HepG2 (cell line): ENCODE results near the gene KDM6B. TPM values are rescaled to one million over a fixed set of nuclear protein-coding genes. Genes with fewer than 3 reads are reported as not detected.
A peak's percentile ranks its signal among the peaks of the same experiment; 100 is the strongest.

Experiments used
- AGO2 ChIP-seq: fragments of 200-400 bp; formaldehyde crosslinking; optimal IDR thresholded peaks from 2 replicates; pipeline ENCODE3; 2017; ENCODE audit warnings: mild to moderate bottlenecking, low read depth, low read length, moderate library complexity
- BCL3 ChIP-seq: sonication (generic); formaldehyde crosslinking; IDR thresholded peaks from 2 replicates; pipeline ENCODE4 v1.5.1; 2020; ENCODE audit warnings: mild to moderate bottlenecking, missing genetic modification reagents, moderate library complexity
- FOXJ3 ChIP-seq: sonication (generic); formaldehyde crosslinking; IDR thresholded peaks from 2 replicates; pipeline ENCODE4 v1.4.0; 2020; ENCODE audit warnings: missing genetic modification reagents, mild to moderate bottlenecking, borderline replicate concordance
- ISX ChIP-seq: sonication (generic); formaldehyde crosslinking; conservative IDR thresholded peaks from 2 replicates; pipeline ENCODE4 v1.5.0; 2020; ENCODE audit warnings: missing genetic modification reagents
- JUND ChIP-seq: sonication (generic); formaldehyde crosslinking; IDR thresholded peaks from 2 replicates; pipeline ENCODE4 v1.8.0; 2022; ENCODE audit warnings: mild to moderate bottlenecking, missing genetic modification reagents
- KDM3A ChIP-seq: IDR thresholded peaks from 2 replicates; pipeline ENCODE4 v1.6.1; 2018; ENCODE audit warnings: low read depth, missing compliant biosample characterization
- MIER3 ChIP-seq: IDR thresholded peaks from 2 replicates; pipeline ENCODE4 v1.6.1; 2016; ENCODE audit warnings: missing compliant biosample characterization, borderline replicate concordance
- NCOA2 ChIP-seq: sonication (generic); formaldehyde crosslinking; IDR thresholded peaks from 2 replicates; pipeline ENCODE4 v1.8.0; 2022; ENCODE audit warnings: inconsistent platforms
- SALL1 ChIP-seq: sonication (generic); formaldehyde crosslinking; IDR thresholded peaks from 2 replicates; pipeline ENCODE4 v1.8.0; 2022; ENCODE audit warnings: mild to moderate bottlenecking, missing genetic modification reagents
- SIX1 ChIP-seq: sonication (generic); formaldehyde crosslinking; IDR thresholded peaks from 2 replicates; pipeline ENCODE4 v1.4.0; 2020; ENCODE audit warnings: missing genetic modification reagents, borderline replicate concordance
- STAG1 ChIP-seq: sonication (generic); formaldehyde crosslinking; IDR thresholded peaks from 2 replicates; pipeline ENCODE4 v1.4.0; 2020; ENCODE audit warnings: missing genetic modification reagents
- TOE1 ChIP-seq: sonication (generic); formaldehyde crosslinking; IDR thresholded peaks from 2 replicates; pipeline ENCODE4 v1.4.0; 2020; ENCODE audit warnings: mild to moderate bottlenecking, missing genetic modification reagents
- ZBED4 ChIP-seq: sonication (generic); formaldehyde crosslinking; IDR thresholded peaks from 2 replicates; pipeline ENCODE4 v1.4.0; 2020; ENCODE audit warnings: missing genetic modification reagents, borderline replicate concordance
- ZBTB20 ChIP-seq: sonication (generic); formaldehyde crosslinking; IDR thresholded peaks from 2 replicates; pipeline ENCODE4 v1.8.1; 2023; ENCODE audit warnings: missing genetic modification reagents, low read depth, mild to moderate bottlenecking, borderline replicate concordance
- ZNF460 ChIP-seq: sonication (generic); formaldehyde crosslinking; IDR thresholded peaks from 2 replicates; pipeline ENCODE4 v1.5.1; 2020; ENCODE audit warnings: missing genetic modification reagents, mild to moderate bottlenecking, borderline replicate concordance
- ZNF75D ChIP-seq: sonication (generic); formaldehyde crosslinking; IDR thresholded peaks from 2 replicates; pipeline ENCODE4 v1.8.1; 2023; ENCODE audit warnings: missing genetic modification reagents, mild to moderate bottlenecking, borderline replicate concordance
- ZNF782 ChIP-seq: sonication (generic); formaldehyde crosslinking; IDR thresholded peaks from 2 replicates; pipeline ENCODE4 v1.4.0; 2020; ENCODE audit warnings: missing genetic modification reagents, mild to moderate bottlenecking, borderline replicate concordance
- ZNF792 ChIP-seq: IDR thresholded peaks from 2 replicates; pipeline ENCODE4 v1.6.1; 2016
- ZNF850 ChIP-seq: sonication (generic); formaldehyde crosslinking; conservative IDR thresholded peaks from 2 replicates; pipeline ENCODE4 v1.9.0; 2021; ENCODE audit warnings: mild to moderate bottlenecking, missing genetic modification reagents
- polyA plus RNA-seq, 8 experiments: library from polyadenylated mRNA; depleted of rRNA in 3 of 8; stranded (reverse) in 7 of 8; unstranded in 1 of 8; fragments of >200 nt; fragmentation: Illumina TruSeq in 4 of 8; extraction: Trizol in 4 of 8; gene quantifications; 2 replicates each; pipeline versions ENCODE4 v1.2.1 to v1.2.3, GENCODE V29; 2011 to 2016; ENCODE audit warnings: low read depth in 4 of 8, missing spikeins in 1 of 8, mixed read lengths in 1 of 8; ENCODE audit not compliant: insufficient read depth in 1 of 8
- total RNA-seq, 5 experiments: library from RNA; depleted of rRNA; stranded (reverse); fragments of >200 nt; fragmentation: Illumina TruSeq; extraction: Trizol; gene quantifications; 2 replicates each; pipeline ENCODE4 v1.2.3, GENCODE V29; 2016; ENCODE audit warnings: low read depth in 1 of 5
- TF ChIP-seq, protein P1 (sequence below): sonication (generic); formaldehyde crosslinking; IDR thresholded peaks from 2 replicates; pipeline ENCODE4 v1.8.0; 2022; ENCODE audit warnings: missing genetic modification reagents, mild to moderate bottlenecking, moderate library complexity, borderline replicate concordance
- TF ChIP-seq, protein P2 (sequence below): sonication (generic); formaldehyde crosslinking; IDR thresholded peaks from 2 replicates; pipeline ENCODE4 v1.8.0; 2022; ENCODE audit warnings: mild to moderate bottlenecking, missing genetic modification reagents, borderline replicate concordance

Gene KDM6B
- total and polyA plus RNA-seq, 2 of the 13 experiments (the other 11 are each of a cell fraction or from before 2014, with no cell fraction given): 1.3 to 2.1 TPM

DNA sequence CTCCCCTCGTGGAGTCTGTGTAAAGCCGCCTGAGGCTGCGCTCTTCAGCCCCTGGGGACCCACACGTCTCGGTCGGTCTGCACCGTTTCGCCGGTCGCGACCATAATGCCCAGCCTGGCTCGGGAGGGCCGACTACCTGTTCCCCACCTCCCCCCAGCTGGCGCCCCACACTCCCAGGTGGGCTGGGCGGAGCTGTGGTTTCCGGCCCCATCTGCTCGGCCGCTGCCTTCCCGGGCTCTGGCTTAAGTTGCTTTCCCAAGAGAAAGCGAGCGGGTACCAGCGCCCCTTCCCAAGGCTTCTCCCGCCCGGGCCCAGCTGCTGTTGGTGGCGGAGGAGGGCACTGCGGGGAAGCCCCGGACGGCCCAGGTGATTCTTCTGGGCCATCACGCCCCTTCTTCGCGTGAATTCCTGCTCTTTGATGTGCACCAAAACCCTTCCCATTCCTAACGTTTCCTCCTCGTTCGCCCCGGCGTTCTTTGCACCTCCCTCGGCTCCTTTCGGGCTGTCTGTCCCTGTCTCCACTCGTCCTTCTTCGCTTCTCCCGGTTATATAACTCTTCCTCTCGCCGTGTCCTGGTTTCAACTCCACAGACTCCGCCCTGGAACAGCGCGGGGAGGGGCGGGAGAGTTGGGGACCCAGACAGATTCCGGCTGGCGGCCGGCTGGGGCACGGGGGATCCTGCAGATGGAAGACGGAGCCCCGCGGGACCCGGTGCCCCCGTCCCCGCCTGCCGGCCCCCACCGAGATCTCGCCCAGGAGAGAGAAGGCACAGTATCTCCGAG, 2.0 kb downstream of the KDM6B start (continued):
- TF ChIP-seq KDM3A (CRISPR knock-in tag): peak; percentile 2; the same call in 1 of the 2 replicates
- no peak for TF ChIP-seq ZNF75D (CRISPR knock-in tag)
- TF ChIP-seq ISX: no peak
- TF ChIP-seq ZBED4 (CRISPR knock-in tag): 0 out of 2 replicates have a peak, but pooled peaks have one; percentile 2
- no peak for TF ChIP-seq ZNF782 (CRISPR knock-in tag)
- no peak; the same call in 1 of the 2 replicates for TF ChIP-seq SALL1 (CRISPR knock-in tag)
- peak; percentile 90 for TF ChIP-seq ZNF850 (CRISPR knock-in tag)
- no peak for TF ChIP-seq ZNF792
- TF ChIP-seq AGO2: peak; percentile 82
- TF ChIP-seq SIX1 (CRISPR knock-in tag): 0 out of 2 replicates have a peak, but pooled peaks have one; percentile 5
- TF ChIP-seq NCOA2 (CRISPR knock-in tag): no peak
- no peak for TF ChIP-seq ZBTB20 (CRISPR knock-in tag)
- TF ChIP-seq, protein P1, sequence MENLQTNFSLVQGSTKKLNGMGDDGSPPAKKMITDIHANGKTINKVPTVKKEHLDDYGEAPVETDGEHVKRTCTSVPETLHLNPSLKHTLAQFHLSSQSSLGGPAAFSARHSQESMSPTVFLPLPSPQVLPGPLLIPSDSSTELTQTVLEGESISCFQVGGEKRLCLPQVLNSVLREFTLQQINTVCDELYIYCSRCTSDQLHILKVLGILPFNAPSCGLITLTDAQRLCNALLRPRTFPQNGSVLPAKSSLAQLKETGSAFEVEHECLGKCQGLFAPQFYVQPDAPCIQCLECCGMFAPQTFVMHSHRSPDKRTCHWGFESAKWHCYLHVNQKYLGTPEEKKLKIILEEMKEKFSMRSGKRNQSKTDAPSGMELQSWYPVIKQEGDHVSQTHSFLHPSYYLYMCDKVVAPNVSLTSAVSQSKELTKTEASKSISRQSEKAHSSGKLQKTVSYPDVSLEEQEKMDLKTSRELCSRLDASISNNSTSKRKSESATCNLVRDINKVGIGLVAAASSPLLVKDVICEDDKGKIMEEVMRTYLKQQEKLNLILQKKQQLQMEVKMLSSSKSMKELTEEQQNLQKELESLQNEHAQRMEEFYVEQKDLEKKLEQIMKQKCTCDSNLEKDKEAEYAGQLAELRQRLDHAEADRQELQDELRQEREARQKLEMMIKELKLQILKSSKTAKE (CRISPR knock-in tag): peak; percentile 60; the same call in 1 of the 2 replicates
- TF ChIP-seq STAG1 (CRISPR knock-in tag): no peak
- TF ChIP-seq MIER3 (CRISPR knock-in tag): no peak
- no peak for TF ChIP-seq ZNF460 (CRISPR knock-in tag)
- TF ChIP-seq TOE1 (CRISPR knock-in tag): no peak
- TF ChIP-seq, protein P2, sequence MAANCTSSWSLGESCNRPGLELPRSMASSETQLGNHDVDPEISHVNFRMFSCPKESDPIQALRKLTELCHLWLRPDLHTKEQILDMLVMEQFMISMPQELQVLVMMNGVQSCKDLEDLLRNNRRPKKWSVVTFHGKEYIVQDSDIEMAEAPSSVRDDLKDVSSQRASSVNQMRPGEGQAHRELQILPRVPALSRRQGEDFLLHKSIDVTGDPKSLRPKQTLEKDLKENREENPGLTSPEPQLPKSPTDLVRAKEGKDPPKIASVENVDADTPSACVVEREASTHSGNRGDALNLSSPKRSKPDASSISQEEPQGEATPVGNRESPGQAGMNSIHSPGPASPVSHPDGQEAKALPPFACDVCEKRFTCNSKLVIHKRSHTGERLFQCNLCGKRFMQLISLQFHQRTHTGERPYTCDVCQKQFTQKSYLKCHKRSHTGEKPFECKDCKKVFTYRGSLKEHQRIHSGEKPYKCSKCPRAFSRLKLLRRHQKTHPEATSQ (CRISPR knock-in tag): 0 out of 2 replicates have a peak, but pooled peaks have one; percentile 26
- TF ChIP-seq BCL3 (CRISPR knock-in tag): no peak
- TF ChIP-seq JUND (CRISPR knock-in tag): no peak
- no peak for TF ChIP-seq FOXJ3 (CRISPR knock-in tag)
